ENCODE measurements around the gene DOP1A. TPM values are rescaled to one million over a fixed set of nuclear protein-coding genes. Genes with fewer than 3 reads are reported as not detected.

The DOP1A gene
- total and polyA plus RNA-seq, 2 donors from 2014 or later = 5.1 to 31.6 TPM

DNA sequence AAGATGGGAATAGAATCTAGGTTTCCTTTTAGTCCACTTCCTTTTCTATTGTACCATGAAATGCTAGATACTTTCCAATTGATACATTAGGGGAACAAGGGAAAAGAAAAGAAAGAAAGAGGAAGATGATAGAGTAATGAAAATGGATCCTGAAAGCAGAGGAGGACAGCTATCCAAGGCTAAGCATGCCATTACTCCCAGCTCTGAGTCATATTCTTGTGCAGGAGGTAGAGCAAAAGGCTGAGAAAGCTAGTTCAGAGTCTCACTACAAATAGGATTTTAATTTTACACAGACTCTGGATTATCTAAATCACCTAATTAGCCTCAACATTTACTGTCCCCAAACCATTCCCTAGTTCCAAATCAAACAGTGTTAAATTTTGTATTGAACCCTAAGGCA lies 149.3 kb downstream of the DOP1A start:
- H3K36me3 ChIP-seq (ENCODE audit: control insufficient read depth in 2 of 3, insufficient read depth in 3 of 3, low read length in 3 of 3) = no peaks in the 10 kb centered on the region
- H3K9me3 ChIP-seq (ENCODE audit: control insufficient read depth in 2 of 3, insufficient read depth in 1 of 3, low read length in 3 of 3) = no peaks in the 10 kb centered on the region
- no peak overlapping the region for H3K4me3 ChIP-seq (ENCODE audit: low read length in 3 of 3)
- H3K9ac ChIP-seq (ENCODE audit: low read length in 3 of 3) = no peak overlapping the region
- H3K27ac ChIP-seq (ENCODE audit: low read depth in 2 of 2, low read length in 2 of 2) = no peak overlapping the region
- FAIRE-seq (no peak), DNase-seq (no peak)
- no peaks in the 10 kb centered on the region for H3K27me3 ChIP-seq (ENCODE audit: control insufficient read depth, insufficient read depth, low read length)
- no peaks in the 10 kb centered on the region for H3K4me1 ChIP-seq (ENCODE audit: control insufficient read depth in 2 of 3, insufficient read depth in 2 of 3, low read depth in 1 of 3, low read length in 3 of 3)
- TF ChIP-seq, protein P1, sequence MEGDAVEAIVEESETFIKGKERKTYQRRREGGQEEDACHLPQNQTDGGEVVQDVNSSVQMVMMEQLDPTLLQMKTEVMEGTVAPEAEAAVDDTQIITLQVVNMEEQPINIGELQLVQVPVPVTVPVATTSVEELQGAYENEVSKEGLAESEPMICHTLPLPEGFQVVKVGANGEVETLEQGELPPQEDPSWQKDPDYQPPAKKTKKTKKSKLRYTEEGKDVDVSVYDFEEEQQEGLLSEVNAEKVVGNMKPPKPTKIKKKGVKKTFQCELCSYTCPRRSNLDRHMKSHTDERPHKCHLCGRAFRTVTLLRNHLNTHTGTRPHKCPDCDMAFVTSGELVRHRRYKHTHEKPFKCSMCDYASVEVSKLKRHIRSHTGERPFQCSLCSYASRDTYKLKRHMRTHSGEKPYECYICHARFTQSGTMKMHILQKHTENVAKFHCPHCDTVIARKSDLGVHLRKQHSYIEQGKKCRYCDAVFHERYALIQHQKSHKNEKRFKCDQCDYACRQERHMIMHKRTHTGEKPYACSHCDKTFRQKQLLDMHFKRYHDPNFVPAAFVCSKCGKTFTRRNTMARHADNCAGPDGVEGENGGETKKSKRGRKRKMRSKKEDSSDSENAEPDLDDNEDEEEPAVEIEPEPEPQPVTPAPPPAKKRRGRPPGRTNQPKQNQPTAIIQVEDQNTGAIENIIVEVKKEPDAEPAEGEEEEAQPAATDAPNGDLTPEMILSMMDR (IDR thresholded peaks at IDR 0.05; ENCODE audit: borderline replicate concordance, extremely low read depth, insufficient read depth) = no peak
- intact Hi-C loops (cut with DNase I) = no loop called here

Other genes with a start within 250 kb of the DOP1A start
- 6.0 TPM for gene UBE3D, start 1.8 kb upstream of the DOP1A start, total RNA-seq
- 4.8 TPM for gene UBE3D, start 1.8 kb upstream of the DOP1A start, polyA plus RNA-seq (ENCODE audit: insufficient read depth, low read depth, low replicate concordance)
- 31.8 TPM for gene PGM3, start 125.6 kb downstream of the DOP1A start, total RNA-seq
- 10.3 TPM for gene PGM3, start 125.6 kb downstream of the DOP1A start, polyA plus RNA-seq (ENCODE audit: insufficient read depth, low read depth, low replicate concordance)
- 4.0 TPM for gene RWDD2A, start 125.7 kb downstream of the DOP1A start, total RNA-seq
- gene RWDD2A, start 125.7 kb downstream of the DOP1A start, polyA plus RNA-seq (ENCODE audit: insufficient read depth, low read depth, low replicate concordance) = 5.5 TPM